ENCODE data around the gene FANK1.

Gene FANK1

DNA sequence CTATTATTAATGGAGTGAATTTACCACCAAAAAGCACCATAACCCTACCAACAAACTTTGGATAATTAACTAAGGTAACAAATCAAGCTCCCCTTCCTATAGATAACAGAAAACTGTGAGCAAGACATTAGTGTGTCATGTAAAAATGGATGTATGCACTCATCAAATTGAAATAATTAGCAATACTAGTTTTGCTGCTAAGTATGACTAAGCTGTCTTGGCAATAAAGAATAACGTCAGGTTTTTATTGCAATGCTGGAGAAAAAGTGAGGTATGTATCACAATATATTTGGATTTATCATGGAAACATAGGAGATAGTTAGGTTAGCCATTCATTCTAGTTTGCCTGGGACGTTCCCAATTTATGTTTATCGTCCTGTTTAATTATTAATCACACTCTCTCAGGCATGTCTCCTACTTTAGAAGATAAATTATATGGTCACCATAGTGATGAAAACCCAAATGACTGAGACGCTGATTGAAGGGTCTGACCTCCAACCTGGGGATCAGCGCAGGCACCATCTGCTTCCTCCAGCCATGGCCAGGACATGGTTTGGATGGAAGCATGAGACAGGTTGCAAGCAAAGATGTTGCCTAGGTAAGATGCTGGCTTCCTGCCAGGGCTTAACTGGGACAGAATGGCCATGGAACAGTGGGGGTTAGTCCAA, 125.6 kb downstream of the FANK1 start:
- Histone ChIP-seq H3K9me3 (no peaks in the 10 kb centered on the region), H3K27me3 (no peaks in the 10 kb centered on the region), H3K36me3 (no peaks in the 10 kb centered on the region), H3K9ac (no peak overlapping the region), H3K4me2 (no peak overlapping the region), H3K27ac (no peak overlapping the region), H4K20me1 (no peaks in the 10 kb centered on the region), H3K4me1 (no peaks in the 10 kb centered on the region), H3K4me3 (no peak overlapping the region)
- TF ChIP-seq Cebpa-rat (IDR thresholded peaks at IDR 0.05): no peak

GRCh38 chr10:126022841-126023240, 126.5 kb downstream of the FANK1 start:
- Histone ChIP-seq H3K27me3 (no peaks in the 10 kb centered on the region), H3K4me2 (no peak overlapping the region), H3K36me3 (no peaks in the 10 kb centered on the region), H3K9me3 (peaks cover 3% of the 10 kb centered on the region), H4K20me1 (no peaks in the 10 kb centered on the region), H3K27ac (no peak overlapping the region), H3K4me1 (no peaks in the 10 kb centered on the region), H3K4me3 (no peak overlapping the region), H3K9ac (no peak overlapping the region)
- no peak for TF ChIP-seq Cebpa-rat (IDR thresholded peaks at IDR 0.05)

- no peak overlapping the region for H3K4me3 ChIP-seq
- no peaks in the 10 kb centered on the region for H4K20me1 ChIP-seq
- no peak overlapping the region for H3K4me2 ChIP-seq
- H3K27ac ChIP-seq: no peak overlapping the region
- TF ChIP-seq Cebpa-rat (IDR thresholded peaks at IDR 0.05): no peak
- H3K4me1 ChIP-seq: no peaks in the 10 kb centered on the region
- H3K9ac ChIP-seq: no peak overlapping the region
- H3K9me3 ChIP-seq: peaks cover 23% of the 10 kb centered on the region
- no peaks in the 10 kb centered on the region for H3K27me3 ChIP-seq
- H3K36me3 ChIP-seq: no peaks in the 10 kb centered on the region
These were observed 131.3 kb downstream of the FANK1 start for GRCh38 chr10:126027692-126028091.

GRCh38 chr10:126029999-126030398, 133.6 kb downstream of the FANK1 start:
- peaks cover 37% of the 10 kb centered on the region for H3K9me3 ChIP-seq
- no peak overlapping the region for H3K4me2 ChIP-seq
- no peaks in the 10 kb centered on the region for H4K20me1 ChIP-seq
- TF ChIP-seq Cebpa-rat (IDR thresholded peaks at IDR 0.05): no peak
- no peaks in the 10 kb centered on the region for H3K27me3 ChIP-seq
- no peak overlapping the region for H3K4me3 ChIP-seq
- no peak overlapping the region for H3K27ac ChIP-seq
- no peaks in the 10 kb centered on the region for H3K4me1 ChIP-seq
- no peak overlapping the region for H3K9ac ChIP-seq
- no peaks in the 10 kb centered on the region for H3K36me3 ChIP-seq

DNA sequence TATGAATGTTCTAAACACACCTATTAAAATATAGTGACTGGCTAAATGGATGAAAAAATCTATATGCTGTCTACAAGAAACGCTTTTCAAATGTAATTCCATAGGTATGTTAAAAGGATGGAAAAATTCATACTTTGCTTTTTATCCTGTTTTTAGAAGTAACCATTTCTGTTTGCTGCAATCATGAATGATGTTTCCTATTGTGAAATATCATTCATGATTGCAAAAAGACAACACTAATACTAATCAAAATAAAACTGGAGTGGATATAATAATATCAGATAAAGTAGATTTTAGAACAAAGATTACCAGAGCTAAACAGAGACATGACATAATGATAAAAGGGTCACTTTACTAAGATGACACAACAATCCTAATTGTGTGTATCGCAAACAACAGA, 138.2 kb downstream of the FANK1 start:
- Histone ChIP-seq H3K27me3 (no peaks in the 10 kb centered on the region), H3K36me3 (no peaks in the 10 kb centered on the region), H3K9me3 (peaks cover 18% of the 10 kb centered on the region), H3K27ac (no peak overlapping the region), H3K4me2 (no peak overlapping the region), H4K20me1 (no peaks in the 10 kb centered on the region), H3K4me3 (no peak overlapping the region), H3K4me1 (peaks cover 12% of the 10 kb centered on the region), H3K9ac (no peak overlapping the region)
- TF ChIP-seq Cebpa-rat (IDR thresholded peaks at IDR 0.05): no peak

DNA sequence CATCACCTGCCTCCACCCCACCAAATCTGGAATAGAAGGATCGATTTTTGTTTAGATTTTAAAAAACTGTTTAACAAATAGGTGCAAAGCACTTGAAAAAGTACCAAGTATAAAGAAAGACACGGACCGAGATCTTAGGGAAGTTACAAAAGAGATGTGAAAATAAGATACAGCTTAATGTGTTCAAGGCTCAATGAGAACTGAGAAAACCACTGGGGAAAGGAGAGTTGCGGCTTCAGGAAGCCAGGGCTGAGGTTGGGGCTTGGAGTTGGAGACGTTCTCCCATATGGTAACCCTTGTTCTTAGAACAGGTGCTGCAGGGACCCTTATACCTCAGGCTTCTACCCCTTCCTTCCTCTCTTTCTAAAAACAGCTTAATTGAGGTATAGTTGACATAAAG, 140.2 kb downstream of the FANK1 start:
- no peak overlapping the region for H3K9ac ChIP-seq
- no peaks in the 10 kb centered on the region for H4K20me1 ChIP-seq
- H3K9me3 ChIP-seq: peaks cover 18% of the 10 kb centered on the region
- peaks cover 22% of the 10 kb centered on the region for H3K4me1 ChIP-seq
- no peak overlapping the region for H3K4me3 ChIP-seq
- no peaks in the 10 kb centered on the region for H3K27me3 ChIP-seq
- H3K36me3 ChIP-seq: no peaks in the 10 kb centered on the region
- TF ChIP-seq Cebpa-rat (IDR thresholded peaks at IDR 0.05): no peak
- H3K4me2 ChIP-seq: peak overlapping the region; percentile 48
- no peak overlapping the region for H3K27ac ChIP-seq

DNA sequence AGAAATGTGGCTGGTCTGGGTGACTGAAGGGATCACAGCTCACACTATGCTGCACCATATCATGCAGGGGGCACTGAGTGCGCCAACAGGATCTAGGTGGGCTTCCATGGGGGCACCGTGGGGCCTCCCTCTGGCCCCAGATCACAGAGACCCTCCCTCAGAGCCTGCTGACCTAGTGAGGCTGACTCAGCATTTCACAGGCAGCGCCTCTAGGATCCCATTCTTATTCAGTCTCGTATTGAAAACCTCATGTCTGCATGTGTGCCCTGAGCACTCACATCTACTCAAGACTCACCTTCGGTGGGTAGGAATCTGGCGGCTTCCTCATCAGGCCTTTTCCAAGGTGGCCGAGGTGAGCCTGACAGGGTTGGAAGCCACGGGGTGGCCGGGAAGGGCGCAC, 141.6 kb downstream of the FANK1 start:
- Histone ChIP-seq H3K27ac (no peak overlapping the region), H3K9ac (no peak overlapping the region), H4K20me1 (no peaks in the 10 kb centered on the region), H3K27me3 (no peaks in the 10 kb centered on the region), H3K4me1 (peaks cover 36% of the 10 kb centered on the region), H3K9me3 (peaks cover 14% of the 10 kb centered on the region), H3K36me3 (no peaks in the 10 kb centered on the region), H3K4me2 (no peak overlapping the region), H3K4me3 (no peak overlapping the region)
- TF ChIP-seq Cebpa-rat (IDR thresholded peaks at IDR 0.05): no peak

DNA sequence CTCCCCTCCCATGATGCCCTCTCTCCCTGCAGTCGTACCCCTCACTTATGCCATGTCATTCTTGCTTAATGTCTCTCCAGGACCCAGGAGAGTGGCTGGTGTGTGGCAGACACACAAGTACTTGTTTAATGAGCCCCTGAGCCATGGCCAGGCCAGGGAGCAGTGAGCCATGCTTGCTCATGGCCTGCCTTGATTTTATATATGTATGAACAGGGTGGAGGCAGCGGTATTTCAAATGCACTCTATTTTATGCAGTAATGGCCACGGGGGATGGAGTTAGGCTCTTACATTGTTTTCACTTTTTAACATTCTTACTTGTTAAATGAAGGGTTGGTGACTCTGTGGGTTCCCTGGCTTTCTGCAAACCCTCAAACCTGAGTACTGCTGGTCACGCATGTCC, 144.8 kb downstream of the FANK1 start:
- TF ChIP-seq Cebpa-rat (IDR thresholded peaks at IDR 0.05): no peak
- Histone ChIP-seq H3K27ac (peak overlapping the region; percentile 67), H3K9ac (peak overlapping the region; percentile 23; the same call in 1 of the 2 replicates), H3K36me3 (no peaks in the 10 kb centered on the region), H4K20me1 (no peaks in the 10 kb centered on the region), H3K27me3 (no peaks in the 10 kb centered on the region), H3K4me2 (peak overlapping the region; percentile 82), H3K4me1 (peaks cover 35% of the 10 kb centered on the region), H3K9me3 (no peaks in the 10 kb centered on the region), H3K4me3 (no peak overlapping the region)

- Histone ChIP-seq H3K4me1 (peaks cover 28% of the 10 kb centered on the region), H3K27me3 (no peaks in the 10 kb centered on the region), H3K27ac (peak overlapping the region; percentile 67), H4K20me1 (no peaks in the 10 kb centered on the region), H3K4me2 (peak overlapping the region; percentile 82), H3K9me3 (no peaks in the 10 kb centered on the region), H3K4me3 (peak overlapping the region; percentile 37; the same call in 1 of the 2 replicates), H3K36me3 (no peaks in the 10 kb centered on the region), H3K9ac (peak overlapping the region; percentile 23; the same call in 1 of the 2 replicates)
- TF ChIP-seq Cebpa-rat (IDR thresholded peaks at IDR 0.05): no peak
These were observed 145.5 kb downstream of the FANK1 start for GRCh38 chr10:126041804-126042231.

DNA sequence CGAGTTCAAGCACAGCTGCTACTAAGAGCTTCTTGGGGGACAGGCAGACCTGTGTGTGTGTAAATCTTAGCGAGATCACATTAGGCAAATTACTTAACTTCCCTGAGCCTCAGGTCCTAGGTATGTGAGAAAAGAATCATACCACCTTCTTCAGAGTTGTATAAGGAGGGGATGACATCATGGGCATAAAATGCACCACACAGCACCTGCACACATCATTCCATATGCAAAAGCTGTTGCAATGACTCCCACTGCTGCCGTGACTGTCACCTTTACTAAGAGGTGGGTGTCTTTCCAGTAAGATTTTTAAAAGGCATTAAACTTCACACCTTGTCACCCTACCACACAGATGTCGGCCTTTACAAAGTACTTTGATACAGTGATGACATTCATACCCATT, 146.0 kb downstream of the FANK1 start:
- Histone ChIP-seq H3K27ac (peak overlapping the region; percentile 67; the same call in 1 of the 2 replicates), H3K9ac (no peak overlapping the region), H3K4me1 (peaks cover 26% of the 10 kb centered on the region), H4K20me1 (no peaks in the 10 kb centered on the region), H3K36me3 (no peaks in the 10 kb centered on the region), H3K4me3 (no peak overlapping the region; the same call in 1 of the 2 replicates), H3K27me3 (no peaks in the 10 kb centered on the region), H3K9me3 (no peaks in the 10 kb centered on the region), H3K4me2 (peak overlapping the region; percentile 82)
- TF ChIP-seq Cebpa-rat (IDR thresholded peaks at IDR 0.05): no peak

All from BLaER1 (cell line).